MCF 10A (cell line): Measurements from ENCODE around the gene MIOX. TPM values are rescaled to one million over a fixed set of nuclear protein-coding genes. Genes with fewer than 3 reads are reported as not detected.

ENCODE experiments used
- BruUV-seq: library from RNA; stranded (reverse); fragments of 400-500 nt; replicated peaks from 2 replicates; lab custom pipeline; 2021; lab: Mats Ljungman, UMichigan
- CTCF ChIA-PET: fragments of 300-600 bp; sonication (Branson Sonifier 250); formaldehyde crosslinking; extraction: SDS; loops from one replicate; lab custom pipeline; 2021; ENCODE audit warnings: antibody characterized with exemption, inconsistent platforms; lab: Yijun Ruan, JAX
- POLR2A ChIA-PET: fragments of 300-600, 350-650 bp; sonication (Branson Sonifier 250); formaldehyde crosslinking; extraction: SDS; loops from one replicate; lab custom pipeline; 2020; ENCODE audit warnings: antibody characterized with exemption, inconsistent platforms; lab: Yijun Ruan, JAX
- DNase-seq: peaks from one replicate; pipeline ENCODE4 v3.0.0-alpha.2; 2018; ENCODE audit not compliant: unreplicated experiment
- H3K27ac Mint-ChIP-seq: one replicate; pipeline ENCODE4 v1.8.0; 2022; ENCODE audit warnings: mild to moderate bottlenecking, low read depth, mixed read lengths; ENCODE audit not compliant: unreplicated experiment
- H3K27me3 Mint-ChIP-seq: one replicate; pipeline ENCODE4 v1.8.0; 2022; ENCODE audit warnings: mixed read lengths; ENCODE audit not compliant: insufficient read depth, unreplicated experiment
- H3K36me3 Mint-ChIP-seq: one replicate; pipeline ENCODE4 v1.8.0; 2022; ENCODE audit warnings: mild to moderate bottlenecking, moderate library complexity, mixed read lengths; ENCODE audit not compliant: insufficient read depth, unreplicated experiment
- H3K4me1 Mint-ChIP-seq: one replicate; pipeline ENCODE4 v1.8.0; 2022; ENCODE audit warnings: mixed read lengths; ENCODE audit not compliant: insufficient read depth, unreplicated experiment
- H3K4me3 Mint-ChIP-seq: one replicate; pipeline ENCODE4 v1.8.0; 2022; ENCODE audit warnings: mild to moderate bottlenecking, moderate library complexity, mixed read lengths; ENCODE audit not compliant: unreplicated experiment
- H3K9me3 Mint-ChIP-seq: one replicate; pipeline ENCODE4 v1.8.0; 2022; ENCODE audit warnings: mixed read lengths; ENCODE audit not compliant: unreplicated experiment
- CTCF ChIP-seq: fragments of 200-600 bp; IDR thresholded peaks from one replicate; pipeline ENCODE4 v1.8.0; 2022; ENCODE audit warnings: antibody characterized with exemption, mild to moderate bottlenecking; ENCODE audit not compliant: unreplicated experiment
- intact Hi-C: fragments of 100-400 bp; cut with micrococcal nuclease; formaldehyde crosslinking; loops from 2 replicates; pipeline ENCODE4 v1.14.1; 2022
- total RNA-seq: library from RNA; stranded (reverse); gene quantifications from 2 replicates; pipeline ENCODE4 v1.2.3, GENCODE V29; 2022

Gene MIOX
- total RNA-seq, 1 experiment from 2014 or later, result 0.63 TPM

GRCh38 chr22:50513175-50513574, 26.5 kb downstream of the MIOX start:
- no peak for DNase-seq
- Mint-ChIP-seq H3K4me3 (no peak overlapping the region), H3K27ac (no peak overlapping the region), H3K27me3 (no peaks in the 10 kb centered on the region), H3K4me1 (peaks cover 12% of the 10 kb centered on the region), H3K9me3 (no peaks in the 10 kb centered on the region), H3K36me3 (peaks cover 20% of the 10 kb centered on the region)
- intact Hi-C loops, result no loop called here
- CTCF ChIA-PET, result no interaction called here
- TF ChIP-seq CTCF, result no peak
- POLR2A ChIA-PET, result interaction anchor here (3.0 kb wide), 1 partner anchor 12 kb away, joined by 22 read pairs; the partner anchor contains the start of gene SCO2
- BruUV-seq, result no TSS peak

DNA sequence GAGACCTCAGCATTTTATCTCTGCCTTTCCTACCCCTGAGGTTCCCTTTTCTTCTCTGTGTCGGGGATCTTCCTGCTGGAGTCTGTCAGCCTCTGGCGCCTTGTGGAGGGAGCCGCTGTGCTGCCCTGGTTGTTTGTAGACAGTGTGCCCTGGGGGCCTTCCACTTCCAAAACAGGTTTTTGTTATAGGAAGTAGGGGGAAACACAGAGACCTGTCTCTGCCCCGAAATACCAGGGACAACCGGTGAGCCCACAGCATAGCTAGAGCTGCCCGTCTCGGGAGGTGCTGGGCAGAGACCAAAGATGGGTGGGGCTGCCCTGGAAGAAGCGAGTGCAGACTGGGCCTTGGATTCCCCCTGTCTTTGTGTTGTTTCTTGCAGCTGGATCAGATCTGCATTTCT, 29.4 kb downstream of the MIOX start:
- DNase-seq, result no peak
- H3K4me1 Mint-ChIP-seq, result no peaks in the 10 kb centered on the region
- no peak for TF ChIP-seq CTCF
- intact Hi-C loops, result no loop called here
- H3K27ac Mint-ChIP-seq, result no peak overlapping the region
- no peaks in the 10 kb centered on the region for H3K9me3 Mint-ChIP-seq
- POLR2A ChIA-PET, result interaction anchor here (0.6 to 3.0 kb wide), 2 partner anchors 9 to 32 kb away, joined by 3 to 22 read pairs; partner anchors contain the start of gene SCO2
- H3K4me3 Mint-ChIP-seq, result no peak overlapping the region
- no TSS peak for BruUV-seq
- peaks cover 45% of the 10 kb centered on the region for H3K36me3 Mint-ChIP-seq
- CTCF ChIA-PET, result no interaction called here
- no peaks in the 10 kb centered on the region for H3K27me3 Mint-ChIP-seq

DNA sequence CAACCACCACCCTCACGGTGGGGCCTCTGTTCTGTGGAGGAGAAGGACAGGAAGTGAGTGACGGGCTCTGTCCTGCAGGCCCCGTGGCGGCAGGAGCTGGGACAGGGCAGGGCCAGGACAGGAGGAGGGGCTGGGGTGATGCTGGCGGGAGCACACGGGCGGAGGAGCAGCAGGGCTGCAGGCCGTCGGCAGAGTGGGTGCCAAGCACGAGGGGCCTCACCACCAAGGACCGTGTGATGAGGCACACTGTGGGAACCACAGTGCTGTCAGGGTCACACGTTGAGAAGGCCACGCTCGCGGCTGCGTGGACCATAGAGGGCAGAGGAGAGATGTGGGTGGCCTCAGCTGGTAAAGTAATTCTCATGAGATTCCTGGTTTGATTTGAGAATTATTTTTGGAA, 30.2 kb downstream of the MIOX start:
- Mint-ChIP-seq H3K4me3 (no peak overlapping the region), H3K9me3 (no peaks in the 10 kb centered on the region), H3K27me3 (no peaks in the 10 kb centered on the region), H3K36me3 (peaks cover 38% of the 10 kb centered on the region), H3K4me1 (no peaks in the 10 kb centered on the region), H3K27ac (no peak overlapping the region)
- DNase-seq, result no peak
- intact Hi-C loops, result no loop called here
- ChIA-PET POLR2A (interaction anchor here (0.7 kb wide), 1 partner anchor 9 kb away, joined by 3 read pairs; the partner anchor contains the start of genes LMF2 and NCAPH2), CTCF (interaction anchor here (0.5 to 0.6 kb wide), 2 partner anchors 9 to 103 kb away, joined by 3 to 4 read pairs; no protein-coding TSS in a partner anchor)
- BruUV-seq, result no TSS peak
- TF ChIP-seq CTCF, result no peak

- peaks cover 31% of the 10 kb centered on the region for H3K36me3 Mint-ChIP-seq
- H3K4me3 Mint-ChIP-seq, result no peak overlapping the region
- CTCF ChIA-PET, result interaction anchor here (0.5 kb wide), 1 partner anchor 102 kb away, joined by 4 read pairs; no protein-coding TSS in a partner anchor
Observed at GRCh38 chr22:50517495-50518260, 31.0 kb downstream of the MIOX start.

More at GRCh38 chr22:50517495-50518260, 31.0 kb downstream of the MIOX start:
- Mint-ChIP-seq H3K4me1 (no peaks in the 10 kb centered on the region), H3K27ac (no peak overlapping the region), H3K27me3 (no peaks in the 10 kb centered on the region), H3K9me3 (no peaks in the 10 kb centered on the region)
- BruUV-seq, result TSS peak; percentile 10
- intact Hi-C loops, result no loop called here
- no peak for TF ChIP-seq CTCF
- no peak for DNase-seq
- POLR2A ChIA-PET, result interaction anchor here (0.7 kb wide), 1 partner anchor 10 kb away, joined by 3 read pairs; the partner anchor contains the start of genes LMF2 and NCAPH2
